Iris pigment epithelial cell (primary cell): Measurements from ENCODE around the gene APBA3.

Source experiments
- DNase-seq: peaks from one replicate; pipeline ENCODE4 v3.0.0-alpha.2; 2011; ENCODE audit warnings: low read depth

APBA3 gene

DNA sequence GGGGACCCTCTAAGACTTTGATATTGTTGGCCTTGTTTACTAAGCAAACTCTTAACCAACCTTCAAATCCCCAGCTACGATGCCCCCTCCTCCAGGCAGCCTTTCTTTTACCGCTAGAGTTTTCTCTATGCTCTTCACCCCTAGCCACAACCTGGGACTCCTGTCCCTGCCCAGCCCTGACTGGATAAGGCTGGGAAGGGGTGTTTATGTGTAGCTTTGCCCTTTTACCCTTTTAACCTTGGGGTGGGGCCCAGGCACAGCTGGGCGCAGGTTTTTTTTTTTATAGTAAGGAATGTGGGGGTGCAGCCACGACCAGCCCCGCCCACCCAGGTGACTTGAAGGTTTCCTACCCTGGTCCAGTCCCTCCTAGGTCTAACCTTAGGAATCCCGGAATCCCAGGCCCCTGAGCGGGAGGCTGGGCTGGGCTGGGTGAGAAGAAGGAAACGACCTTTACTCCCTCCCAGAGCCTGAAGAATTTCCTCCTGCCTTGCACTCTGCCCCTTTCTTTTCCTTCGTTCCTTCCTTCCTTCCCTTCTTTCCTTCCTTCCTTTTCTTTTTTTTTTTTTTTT lies 41.1 kb downstream of the APBA3 start:
- DNase-seq, result no peak

DNA sequence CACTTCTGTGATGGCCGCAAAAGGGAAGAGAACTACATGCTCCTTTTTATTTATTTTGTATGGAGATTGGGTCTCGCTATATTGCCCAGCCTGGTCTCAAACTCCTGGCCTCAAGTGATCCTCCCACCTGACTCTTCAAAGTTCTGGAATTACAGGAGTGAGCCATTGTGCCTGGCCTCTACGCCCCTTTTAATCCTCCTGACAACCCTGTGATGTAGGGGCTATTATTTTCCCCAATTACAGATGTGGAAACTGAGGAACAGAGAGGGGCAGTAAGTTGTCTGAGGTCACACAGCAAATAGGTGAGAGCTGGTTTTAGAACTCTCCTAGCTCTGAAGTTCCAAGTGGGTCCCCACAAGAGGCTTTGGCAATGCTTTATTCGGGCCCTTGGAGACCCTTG lies 41.6 kb downstream of the APBA3 start:
- DNase-seq, result no peak

DNA sequence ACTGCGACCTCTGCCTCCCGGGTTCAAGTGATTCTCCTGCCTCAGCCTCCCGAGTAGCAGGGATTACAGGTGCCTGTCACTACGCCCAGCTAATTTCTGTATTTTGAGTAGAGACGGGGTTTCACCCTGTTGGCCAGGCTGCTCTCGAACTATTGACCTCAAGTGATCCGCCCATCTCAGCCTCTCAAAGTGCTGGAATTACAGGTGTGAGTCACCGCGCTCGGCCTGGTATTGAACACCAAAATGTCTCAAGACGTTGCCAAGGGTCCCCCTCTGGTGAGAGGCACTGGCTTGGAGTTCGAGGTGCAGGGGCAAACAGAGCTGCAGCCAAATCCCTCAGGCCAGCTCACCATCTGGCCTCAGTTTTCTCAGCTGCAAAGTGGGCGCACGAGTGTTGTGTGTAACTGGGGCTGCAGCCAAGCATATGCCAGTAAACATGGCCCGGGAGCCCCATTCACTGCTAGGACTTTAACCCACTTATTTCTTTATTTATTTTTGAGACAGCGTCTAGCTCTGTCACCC lies 45.3 kb downstream of the APBA3 start:
- no peak for DNase-seq

DNA sequence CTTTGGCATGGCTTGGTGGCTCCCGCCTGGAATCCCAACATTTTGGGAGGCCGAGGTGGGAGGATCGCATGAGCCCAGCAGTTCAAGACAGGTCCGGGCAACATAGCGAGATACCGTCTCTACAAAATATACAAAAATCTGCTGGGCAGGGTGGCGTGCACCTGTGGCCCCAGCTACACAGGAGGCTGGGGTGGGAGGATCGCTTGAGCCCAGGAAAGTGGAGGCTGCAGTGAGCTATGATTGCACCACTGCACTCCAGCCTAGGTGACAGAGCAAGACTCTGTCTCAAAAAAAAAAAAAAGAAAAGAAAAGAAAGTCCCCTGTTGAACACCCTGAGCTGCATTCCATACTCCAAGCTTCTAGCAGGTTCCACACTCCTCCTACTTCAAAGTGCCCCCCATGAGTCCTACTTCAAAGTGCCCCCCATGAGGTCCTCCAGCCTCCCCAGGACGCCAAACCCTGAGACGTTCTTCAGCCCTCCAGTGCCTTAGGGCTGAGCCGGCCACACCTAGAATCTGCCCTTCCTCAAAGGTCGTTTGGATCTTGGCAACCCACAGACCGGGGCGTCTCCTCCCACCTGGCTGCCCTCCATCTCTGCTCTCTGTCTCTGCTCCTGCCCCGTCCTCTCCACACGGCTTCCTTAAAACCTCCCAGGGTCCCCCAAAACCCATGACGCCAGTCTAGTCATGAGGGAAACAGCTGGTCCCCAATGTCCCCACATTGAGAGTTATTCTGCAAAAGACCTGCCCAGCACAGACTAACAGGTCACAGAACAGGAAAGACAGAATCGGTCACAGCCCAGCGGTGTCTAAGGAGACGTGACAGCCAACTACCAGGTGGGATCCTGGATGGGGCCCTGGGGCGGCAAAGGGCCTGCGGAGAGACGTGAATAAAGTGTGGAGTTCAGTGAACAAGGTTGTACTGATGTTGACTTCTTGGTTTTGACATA lies 48.6 kb downstream of the APBA3 start:
- DNase-seq, result no peak

DNA sequence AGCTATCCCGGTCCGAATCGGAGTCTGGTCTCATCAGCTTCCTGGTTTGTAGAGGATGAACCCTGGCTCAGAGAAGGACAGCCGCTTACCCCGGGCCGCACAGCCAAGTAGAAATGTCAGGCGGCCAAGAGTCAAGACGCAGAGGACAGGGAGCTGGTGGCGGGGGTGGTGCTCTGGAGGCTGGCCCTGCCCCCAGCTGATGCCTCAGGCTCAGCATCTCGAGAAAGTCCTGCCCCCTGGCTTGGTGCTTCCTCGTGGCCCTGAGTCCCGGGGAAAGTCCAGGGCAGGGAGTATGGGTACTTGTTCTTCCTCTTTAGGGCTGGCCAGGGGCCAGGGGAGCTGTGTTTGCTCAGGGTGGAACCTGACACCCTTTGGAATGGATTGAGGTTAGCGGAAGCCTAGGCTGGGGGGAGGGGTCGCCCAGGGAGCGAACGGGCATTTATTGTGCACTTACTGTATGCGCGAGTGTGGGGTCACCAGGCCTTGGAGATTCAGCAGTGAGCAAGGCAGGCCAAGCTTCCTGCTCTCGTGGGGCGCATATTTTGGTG lies 51.2 kb downstream of the APBA3 start:
- peak; percentile 75 for DNase-seq

DNA sequence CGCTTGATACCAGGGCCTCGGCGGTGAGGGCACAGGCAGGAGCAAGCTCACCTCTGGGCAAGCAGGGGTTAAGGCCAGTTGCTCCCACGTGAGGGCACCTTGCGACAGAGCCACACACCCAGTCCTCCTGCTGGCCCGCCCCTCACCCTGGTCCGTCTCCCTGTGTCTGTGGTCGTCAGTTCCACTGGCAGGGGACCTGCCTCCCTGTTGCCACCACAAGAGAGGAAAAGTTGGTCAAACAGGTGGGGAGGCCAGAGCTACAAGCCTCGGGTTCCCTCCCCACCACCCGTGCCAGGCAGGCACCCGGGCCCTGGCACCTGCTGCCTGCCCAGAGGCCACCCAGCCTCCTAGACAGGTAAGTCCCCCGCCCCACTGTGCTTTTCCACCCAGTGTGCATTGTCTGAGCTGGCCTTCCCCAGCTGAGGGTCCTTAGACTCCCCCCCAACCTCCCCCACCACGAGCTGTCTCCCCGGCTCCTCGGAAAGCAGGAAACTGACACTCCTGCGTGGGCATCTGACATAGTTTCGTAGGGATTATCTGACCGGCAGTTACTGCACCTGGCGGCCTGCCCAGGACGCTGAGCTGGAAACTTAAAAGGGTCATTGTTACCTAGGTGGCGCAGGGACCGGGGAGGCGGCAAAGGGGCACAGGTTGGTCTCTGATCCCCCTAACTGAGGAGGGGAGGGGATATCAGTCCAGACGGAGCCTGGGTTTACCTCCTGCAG lies 53.1 kb downstream of the APBA3 start, which contains the start of gene TJP3:
Gene TJP3 (plus strand): TSS at position 178 of the 725 bp plus-strand sequence. CDS start 20,049 bp downstream, outside the sequence.
- peak; percentile 48 for DNase-seq

DNA sequence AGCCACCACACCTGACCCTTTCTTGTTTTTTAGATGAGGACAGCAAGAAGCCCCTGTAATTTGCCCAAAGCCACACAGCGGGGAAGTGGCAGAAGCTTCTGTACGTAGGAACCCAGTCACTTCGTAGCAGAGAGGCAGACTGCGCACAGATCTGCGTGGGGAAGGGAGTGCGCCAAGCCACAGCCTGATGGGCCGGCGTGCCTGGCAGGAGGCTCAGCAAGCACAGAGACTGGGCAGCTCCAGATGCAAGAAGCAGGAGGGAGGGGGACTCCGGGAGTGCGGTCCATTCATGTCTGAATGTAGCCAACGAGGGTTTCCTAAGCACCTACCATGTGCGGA lies 53.7 kb downstream of the APBA3 start:
- DNase-seq, result no peak

DNA sequence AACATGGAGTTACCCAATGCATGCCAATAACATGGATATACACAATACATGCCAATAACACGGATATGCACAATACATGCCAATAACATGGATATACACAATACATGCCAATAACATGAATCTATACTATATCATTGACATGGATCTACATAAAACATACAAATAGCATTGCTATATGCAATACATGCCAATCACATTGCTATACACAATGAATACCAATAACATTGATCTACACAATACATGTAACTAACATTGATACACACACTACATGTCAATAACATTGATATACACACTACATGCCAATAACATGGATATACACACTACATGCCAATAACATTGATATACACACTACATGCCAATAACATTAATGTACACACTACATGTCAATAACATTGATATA lies 60.3 kb downstream of the APBA3 start:
- DNase-seq, result no peak
